Measurements from ENCODE around the gene CYB561D2.

Gene CYB561D2

DNA sequence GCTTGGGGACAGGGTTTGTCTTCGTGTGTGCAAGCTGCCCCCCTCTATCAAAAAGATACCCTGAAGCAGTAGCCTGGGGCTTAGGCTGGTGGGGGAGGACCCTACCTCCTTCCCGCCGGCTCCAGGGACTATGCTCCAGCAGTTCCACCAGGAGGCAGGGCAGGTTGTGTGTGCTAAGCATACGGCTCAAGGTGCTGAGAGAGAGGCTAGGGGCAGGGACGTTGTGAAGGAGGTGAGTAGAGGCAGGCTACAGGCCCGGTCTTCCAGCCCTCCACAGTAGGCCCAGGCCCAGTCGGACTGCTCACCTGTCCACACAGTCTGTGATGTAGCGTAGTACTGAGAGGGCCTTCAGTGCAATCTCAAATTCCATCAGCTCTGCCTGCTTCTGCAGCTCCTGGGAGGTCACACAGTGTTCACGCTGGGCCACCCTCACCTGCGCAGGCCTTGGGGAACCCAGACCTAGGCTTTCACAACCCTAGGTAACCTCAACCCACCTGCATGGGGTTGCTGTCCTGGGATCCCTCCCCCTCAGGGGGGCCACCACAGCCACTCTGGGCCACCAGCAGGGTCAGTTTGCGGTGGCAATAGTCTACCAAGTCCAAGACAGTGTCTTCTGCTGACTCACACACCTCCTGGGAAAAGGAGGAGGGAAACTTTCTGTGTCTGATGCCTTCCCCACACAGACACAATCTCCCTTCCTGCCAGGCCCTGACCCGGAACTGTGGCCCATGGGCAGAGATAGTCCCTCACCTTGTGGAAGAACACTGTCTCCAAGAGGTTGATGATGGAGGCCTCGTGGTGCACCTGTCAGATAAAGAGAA is 7.6 kb upstream of the CYB561D2 start:
- DNase-seq = no peak

- no peak for DNase-seq
Measured at GRCh38 chr3:50345008-50345407, 5.7 kb upstream of the CYB561D2 start.

DNA sequence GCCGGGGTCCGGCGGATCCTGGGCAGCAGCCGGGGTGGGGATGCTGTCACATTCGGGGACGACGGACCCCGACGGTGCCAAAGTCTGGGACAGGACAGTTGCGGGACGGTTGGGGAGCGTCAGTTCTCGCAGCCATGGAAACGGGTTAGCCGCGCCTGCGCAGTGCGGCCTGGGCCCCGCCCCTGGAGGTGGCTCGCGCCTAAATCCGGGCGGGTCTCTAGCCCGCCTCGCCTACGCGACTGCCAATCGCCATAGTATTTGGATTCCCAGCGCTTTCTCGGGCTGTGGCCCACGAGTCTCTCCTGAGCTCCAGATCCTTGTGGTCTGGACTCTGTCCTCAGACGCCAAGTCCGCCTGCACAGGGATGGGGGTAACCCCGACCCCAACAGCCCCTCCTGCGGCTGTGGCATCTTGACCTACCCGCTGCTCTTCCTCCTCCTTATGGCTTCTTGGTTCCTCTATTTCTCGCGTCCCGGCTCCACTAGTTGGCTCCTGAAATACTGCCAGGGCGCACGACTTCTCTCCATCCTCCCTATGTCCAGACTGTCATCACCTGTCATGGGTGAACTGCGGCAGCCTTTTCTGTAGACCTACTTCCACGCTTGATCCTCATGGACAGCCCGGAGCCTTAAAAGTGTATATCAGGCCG is 5.0 kb upstream of the CYB561D2 start, which contains the start of gene ZMYND10:
ZMYND10 (minus strand) TSS at position 147 of the 649 bp plus-strand sequence. CDS start 153 bp downstream, outside the sequence.
- DNase-seq = peak; percentile 77 to 78

- DNase-seq = peak; percentile 61 to 64
Measured at GRCh38 chr3:50347187-50347813, 3.4 kb upstream of the CYB561D2 start.

DNA sequence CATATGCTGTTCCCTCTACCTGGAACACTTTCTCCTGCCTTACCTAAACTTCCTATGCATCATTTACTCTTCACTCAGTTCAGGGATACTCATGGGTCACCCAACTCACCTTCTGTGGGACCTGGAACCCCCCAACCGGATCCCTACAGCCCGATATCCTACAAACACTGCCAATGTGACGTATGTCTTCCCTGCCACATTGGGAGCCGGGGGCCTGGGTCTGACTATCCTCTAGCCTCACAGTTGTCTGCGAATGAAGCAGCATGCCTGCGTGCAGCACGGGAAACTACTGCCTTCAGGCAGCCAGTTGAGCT is 492 bp upstream of the CYB561D2 start:
- DNase-seq = no peak

GRCh38 chr3:50351323-50351697 is 648 bp downstream of the CYB561D2 start:
- no peak for DNase-seq

DNA sequence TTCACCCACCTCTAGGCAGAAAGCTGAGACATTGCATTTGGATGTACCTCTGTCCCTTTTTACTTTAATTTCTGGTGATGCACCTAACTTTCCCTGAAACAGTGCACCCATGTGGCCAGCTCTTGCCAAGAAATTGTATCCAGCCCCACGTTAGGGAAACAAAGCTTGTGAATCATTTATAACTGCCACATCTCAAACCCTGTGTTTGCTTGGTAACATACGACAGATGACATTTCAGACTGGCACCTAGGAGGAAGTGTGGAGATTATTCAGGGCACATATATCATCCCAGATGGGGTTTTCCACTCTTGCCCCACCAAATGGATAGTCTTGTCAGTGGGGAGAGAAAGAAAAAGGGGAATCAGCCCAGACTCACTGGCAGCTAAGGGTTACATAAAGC is 2.1 kb downstream of the CYB561D2 start:
- DNase-seq = no peak

GRCh38 chr3:50353245-50354004 is 2.8 kb downstream of the CYB561D2 start:
- DNase-seq = no peak

DNA sequence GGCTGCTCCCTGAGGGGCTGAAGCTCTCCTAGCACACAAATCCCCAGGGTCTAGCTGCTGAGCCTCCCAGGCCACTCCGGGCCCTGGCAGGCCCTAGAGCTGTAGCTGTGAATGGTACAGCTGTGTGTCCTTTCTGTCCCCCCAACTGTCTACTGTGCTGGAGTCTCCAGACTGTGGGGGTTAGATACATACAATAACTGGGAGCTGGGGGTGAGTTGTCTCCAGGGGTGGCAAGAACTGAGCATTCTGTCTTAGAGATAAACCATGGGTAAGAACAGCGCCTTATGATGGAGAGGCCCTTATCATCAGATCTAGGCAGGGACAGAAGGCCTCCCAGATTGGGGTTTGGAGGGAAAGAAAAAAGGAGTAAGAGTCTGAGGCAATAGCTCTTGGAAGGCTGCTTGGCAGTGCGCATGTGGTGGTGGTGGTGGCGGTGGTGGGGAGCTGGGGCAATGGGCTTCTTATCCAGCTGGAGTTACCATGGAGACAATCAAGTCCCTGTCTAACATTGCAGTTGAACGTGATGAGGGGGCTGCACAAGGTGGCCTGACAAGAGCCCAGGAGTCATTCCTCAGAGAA is 3.6 kb downstream of the CYB561D2 start:
- no peak for DNase-seq

DNA sequence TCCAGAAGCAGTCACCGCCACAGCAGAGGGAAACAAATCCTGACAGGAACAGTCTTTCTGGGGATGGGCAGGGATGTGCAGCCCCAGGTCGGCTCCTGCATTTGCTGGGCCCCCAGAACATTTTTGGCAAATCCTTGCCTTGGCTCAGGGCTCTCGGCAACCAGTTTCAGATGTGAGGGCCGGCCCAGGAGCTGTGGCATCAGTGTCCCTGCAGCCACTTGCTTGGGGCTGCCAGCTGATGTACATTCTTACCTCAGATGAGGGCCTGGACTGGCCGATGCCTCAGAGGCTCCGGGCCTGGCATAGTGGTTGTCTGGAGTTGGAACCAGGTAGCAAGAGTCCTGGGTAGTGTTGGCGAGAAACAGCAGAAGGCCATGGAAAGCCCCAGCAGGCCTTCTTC is 4.2 kb downstream of the CYB561D2 start:
- DNase-seq = no peak

- no peak for DNase-seq
Measured at GRCh38 chr3:50355829-50356552, 5.3 kb downstream of the CYB561D2 start.

DNA sequence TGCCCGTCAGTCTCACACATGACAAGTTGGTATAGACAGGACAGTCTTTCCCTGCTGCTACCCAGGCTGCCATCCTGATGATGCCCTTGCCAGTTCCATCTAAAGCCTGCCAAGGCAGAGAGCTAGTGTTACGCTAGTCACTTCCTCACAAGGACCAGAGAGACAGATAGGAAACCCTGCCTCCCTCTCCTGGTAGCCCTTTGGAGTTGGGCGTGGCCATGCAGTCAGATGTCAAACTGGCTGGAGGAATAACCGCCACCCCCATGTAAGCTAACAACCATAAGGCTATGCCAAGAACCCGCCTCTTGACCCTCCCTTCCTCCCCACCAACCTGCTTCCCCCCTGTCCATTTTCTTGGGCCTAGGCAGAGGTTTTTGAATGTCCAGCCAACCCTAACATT is 5.9 kb downstream of the CYB561D2 start:
- no peak for DNase-seq

DNA sequence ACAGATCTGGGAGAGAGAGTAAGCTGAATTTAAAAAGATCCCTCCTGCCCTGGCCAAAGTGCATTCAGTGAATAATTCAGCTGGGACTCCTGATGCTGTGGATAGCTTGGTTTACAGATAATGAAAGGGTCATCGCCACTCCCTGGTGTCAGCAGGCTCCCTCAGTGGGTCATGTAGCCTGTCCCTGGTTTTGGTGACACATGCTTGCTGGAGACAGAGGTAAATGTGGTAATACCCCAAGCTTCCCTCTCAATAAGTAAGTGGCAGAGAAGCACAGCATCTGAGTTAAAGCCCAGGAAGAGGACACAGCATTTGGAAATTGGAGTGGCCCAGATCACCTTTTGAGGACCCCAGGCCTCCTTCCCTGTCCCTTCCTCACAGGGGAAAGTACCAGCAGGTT is 6.8 kb downstream of the CYB561D2 start:
- no peak for DNase-seq

GRCh38 chr3:50358355-50358910 is 7.8 kb downstream of the CYB561D2 start:
- no peak for DNase-seq

DNA sequence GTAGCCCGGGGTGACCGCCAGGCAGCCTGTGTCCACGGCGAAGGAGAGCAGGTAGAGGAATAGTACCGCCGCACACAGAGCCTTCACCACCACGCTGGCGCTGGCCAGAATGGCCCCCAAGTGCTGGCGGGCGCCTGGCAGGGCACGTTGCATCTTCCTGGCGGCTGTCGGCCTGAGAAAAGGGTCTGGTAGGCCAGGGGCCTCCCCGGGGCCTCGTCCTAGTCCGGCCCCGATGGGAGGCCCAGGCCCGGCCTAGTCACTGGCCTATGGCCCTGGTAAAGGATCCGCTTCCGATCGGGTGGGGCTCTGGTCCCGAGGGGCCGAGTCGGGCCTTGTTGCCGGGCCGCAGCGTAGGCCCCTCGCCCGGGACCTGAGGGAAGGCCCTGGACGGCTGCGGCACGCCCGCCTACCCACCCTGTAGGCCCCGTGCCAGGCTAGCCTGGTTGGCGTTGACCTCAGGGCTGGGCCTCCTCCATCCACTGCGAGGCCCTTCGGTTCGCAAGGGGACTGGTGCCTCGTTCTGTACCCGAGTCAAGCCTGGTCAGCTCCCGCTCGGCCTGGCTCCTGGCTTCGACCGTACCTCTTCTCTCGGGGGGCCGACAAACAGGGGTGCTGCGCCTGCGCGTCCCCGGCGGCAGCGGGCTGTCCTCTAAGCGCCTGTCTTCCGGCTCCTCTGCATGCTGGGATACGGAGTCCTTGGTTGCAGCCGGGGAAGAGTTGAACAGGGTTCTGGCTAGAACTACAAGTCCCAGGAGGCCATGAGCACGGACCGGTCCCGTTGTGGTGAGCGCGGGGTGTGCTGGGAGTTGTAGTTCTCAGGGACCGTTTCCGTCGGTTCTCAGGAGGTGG is 8.5 kb downstream of the CYB561D2 start, which contains the start of gene TMEM115:
TMEM115 (minus strand) TSS at position 611 of the 849 bp plus-strand sequence; CDS start at position 153, 458 bp downstream.
- peak; percentile 87 for DNase-seq

- DNase-seq = no peak
Measured at GRCh38 chr3:50359760-50360110, 9.1 kb downstream of the CYB561D2 start.

DNA sequence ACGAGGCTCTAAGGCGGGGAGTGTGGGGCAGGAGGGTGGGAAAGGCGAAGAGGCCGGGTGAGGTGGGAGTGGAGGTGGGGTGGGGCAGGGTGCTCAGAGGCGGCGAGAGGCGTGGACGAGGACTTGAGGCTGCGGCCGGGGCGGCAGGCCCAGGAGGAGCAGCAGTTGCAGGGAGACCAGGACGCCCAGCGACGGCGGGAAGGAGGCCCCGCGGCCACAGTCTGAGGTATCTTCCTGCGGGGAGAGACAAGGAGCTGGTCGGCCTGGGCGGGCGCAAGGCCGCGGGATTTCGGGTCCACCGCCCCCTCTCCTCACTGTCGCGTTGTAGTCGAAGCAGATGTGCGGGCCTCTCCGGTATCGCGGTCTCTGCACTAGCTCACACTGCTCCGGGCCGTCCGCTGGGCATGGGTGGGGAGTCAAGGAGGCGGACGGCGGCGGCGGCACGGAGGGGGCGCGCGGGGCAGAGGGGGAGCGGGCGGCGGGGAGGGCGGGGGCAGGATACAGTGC is 14.0 kb downstream of the CYB561D2 start:
- no peak for DNase-seq

DNA sequence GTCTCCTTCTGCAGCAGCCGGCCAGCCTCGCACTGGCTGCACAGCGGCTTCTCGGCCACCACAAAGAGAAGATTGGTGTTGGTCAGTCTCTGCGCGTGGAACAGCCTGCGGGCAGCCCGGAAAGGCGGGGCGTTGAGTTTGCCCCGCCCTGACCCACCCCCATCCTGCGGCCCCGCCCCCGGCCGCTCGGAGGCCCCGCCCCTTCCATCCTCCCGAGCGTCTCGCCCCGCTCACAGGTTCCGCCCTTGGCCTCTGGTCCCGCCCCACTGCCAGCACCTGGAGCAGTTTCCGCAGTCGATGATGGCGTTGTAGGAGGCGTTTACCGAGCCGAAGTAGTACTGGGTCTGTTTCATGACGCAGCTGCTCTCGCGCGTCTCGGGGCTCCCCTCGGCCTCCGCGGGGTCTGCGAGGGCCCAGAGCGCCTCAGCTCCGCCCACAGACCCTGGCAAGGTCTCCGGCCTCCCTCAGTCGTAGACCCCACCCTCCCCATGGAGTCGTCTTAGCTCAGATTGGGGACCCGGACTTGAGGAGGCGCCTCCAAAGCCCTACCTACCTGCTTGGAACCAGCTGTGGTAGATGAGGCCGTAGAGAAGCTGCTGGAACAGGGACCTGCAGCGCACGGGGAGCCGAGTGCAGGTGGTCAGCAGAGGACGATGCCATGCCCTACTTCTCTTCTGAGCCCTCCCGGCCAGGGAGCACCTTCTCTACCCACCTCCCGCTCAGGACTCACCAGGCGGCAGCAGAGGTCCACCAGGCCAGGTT is 14.6 kb downstream of the CYB561D2 start:
- peak; percentile 85 to 94 for DNase-seq

DNA sequence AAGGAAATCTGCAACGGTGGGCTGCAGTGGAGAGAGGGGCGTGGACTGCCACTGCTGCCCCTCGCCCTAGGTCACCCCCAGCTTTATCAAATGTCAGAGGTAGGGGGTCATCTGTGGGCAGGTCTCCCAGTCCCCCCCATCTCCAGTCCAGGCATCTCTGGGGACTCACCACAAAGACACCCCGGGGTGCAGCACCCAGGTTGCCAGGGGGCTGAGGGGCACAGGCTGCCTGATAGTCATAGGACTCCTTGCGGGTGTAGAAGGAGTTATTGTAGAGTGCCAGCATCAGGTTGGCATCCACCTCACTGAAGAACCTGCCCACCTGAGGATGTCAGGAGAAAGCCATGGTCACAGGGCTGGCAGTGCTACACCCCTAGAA is 15.2 kb downstream of the CYB561D2 start:
- DNase-seq = no peak
